ENCODE data around the gene MRPL12.

Gene MRPL12

DNA sequence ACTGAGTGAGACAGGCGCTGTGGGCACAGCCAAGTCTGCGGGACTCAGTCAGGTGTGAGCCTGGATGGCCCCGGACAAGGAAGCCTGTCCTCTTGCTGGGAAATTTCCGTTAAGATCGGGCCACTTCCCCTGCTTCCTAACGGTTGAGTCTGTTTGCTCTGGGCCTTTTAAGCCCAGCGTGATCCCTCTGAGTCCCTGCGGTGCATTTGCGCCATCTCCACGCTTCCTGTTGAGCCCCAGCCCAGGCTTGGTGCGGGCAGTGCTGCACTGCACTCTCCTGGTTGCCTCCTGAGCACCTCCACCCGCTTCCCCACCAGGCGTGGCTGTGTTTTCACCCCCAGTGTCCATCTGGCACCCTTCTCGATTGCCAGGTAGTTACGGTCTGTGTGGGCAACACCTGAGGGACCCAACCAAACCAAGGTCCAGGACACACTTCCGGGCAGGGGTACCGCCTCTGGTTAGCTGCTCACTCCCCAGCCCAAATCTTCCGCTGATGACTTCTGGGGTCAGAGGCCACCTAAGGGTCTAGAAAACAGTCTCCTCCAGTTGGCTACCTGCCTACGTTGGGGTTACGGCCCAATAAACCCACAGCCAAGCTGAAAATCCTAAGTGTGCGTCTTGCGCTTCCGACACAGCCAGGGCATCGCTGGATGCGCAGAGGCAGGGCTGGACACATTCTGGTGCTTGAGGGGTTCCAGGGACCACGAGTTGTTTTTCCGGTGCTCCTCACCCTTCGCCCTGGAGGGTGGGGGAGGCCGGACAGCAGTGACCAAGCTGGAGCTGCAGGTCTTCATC is 7.5 kb downstream of the MRPL12 start:
- DNase-seq, result peak; percentile 67
- TF ChIP-seq, protein P1, sequence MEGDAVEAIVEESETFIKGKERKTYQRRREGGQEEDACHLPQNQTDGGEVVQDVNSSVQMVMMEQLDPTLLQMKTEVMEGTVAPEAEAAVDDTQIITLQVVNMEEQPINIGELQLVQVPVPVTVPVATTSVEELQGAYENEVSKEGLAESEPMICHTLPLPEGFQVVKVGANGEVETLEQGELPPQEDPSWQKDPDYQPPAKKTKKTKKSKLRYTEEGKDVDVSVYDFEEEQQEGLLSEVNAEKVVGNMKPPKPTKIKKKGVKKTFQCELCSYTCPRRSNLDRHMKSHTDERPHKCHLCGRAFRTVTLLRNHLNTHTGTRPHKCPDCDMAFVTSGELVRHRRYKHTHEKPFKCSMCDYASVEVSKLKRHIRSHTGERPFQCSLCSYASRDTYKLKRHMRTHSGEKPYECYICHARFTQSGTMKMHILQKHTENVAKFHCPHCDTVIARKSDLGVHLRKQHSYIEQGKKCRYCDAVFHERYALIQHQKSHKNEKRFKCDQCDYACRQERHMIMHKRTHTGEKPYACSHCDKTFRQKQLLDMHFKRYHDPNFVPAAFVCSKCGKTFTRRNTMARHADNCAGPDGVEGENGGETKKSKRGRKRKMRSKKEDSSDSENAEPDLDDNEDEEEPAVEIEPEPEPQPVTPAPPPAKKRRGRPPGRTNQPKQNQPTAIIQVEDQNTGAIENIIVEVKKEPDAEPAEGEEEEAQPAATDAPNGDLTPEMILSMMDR (IDR thresholded peaks at IDR 0.05; ENCODE audit: low read depth, low read length), result peak; percentile 7; the same call in 1 of the 2 replicates
- Histone ChIP-seq H3K27ac (peak overlapping the region; percentile 95), H3K27me3 (ENCODE audit: insufficient read depth, low read depth, severe bottlenecking) (no peaks in the 10 kb centered on the region), H3K9me3 (ENCODE audit: severe bottlenecking) (no peaks in the 10 kb centered on the region), H3K36me3 (peaks cover 57% of the 10 kb centered on the region), H3K4me3 (ENCODE audit: low read depth, low read length) (peak overlapping the region; percentile 47)

DNA sequence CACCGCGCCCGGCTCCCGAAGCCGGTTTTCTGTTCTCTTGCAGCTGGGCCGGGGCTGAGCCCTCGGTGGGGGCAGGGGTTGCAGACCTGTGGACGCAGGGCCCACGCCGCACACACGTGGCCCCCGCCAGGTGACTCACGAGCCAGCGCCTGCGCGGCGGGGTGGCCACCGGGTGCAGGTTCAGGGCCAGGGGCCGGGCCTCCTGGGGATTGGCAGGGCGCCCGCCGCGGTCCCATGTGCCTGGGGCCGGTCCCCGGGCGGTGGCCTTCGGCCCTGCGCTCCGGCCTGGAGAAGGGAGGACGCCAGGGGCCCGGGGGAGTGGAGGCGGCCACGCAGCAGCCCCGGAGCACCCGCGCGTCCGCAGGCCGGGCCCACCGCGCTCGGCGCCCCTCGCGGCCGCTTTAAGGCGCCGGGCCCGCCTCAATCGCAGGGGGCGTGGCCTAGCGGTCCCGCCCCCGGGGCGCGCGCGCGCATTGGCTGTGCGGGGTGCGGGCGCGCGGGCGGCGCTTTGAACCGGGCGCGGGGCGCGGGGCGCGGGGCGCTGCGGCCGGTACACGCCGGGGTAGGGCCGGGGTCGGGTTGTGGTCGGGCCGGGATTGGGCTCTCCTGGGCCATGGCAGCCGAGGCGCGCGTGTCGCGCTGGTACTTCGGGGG is 8.8 kb downstream of the MRPL12 start, which contains the start of gene SLC25A10:
TSS of gene SLC25A10 (plus strand) at position 471 of the 654 bp plus-strand sequence. CDS start at position 614, 143 bp downstream.
- Histone ChIP-seq H3K27ac (peak within 1 kb of the TSS; percentile 95), H3K27me3 (ENCODE audit: insufficient read depth, low read depth, severe bottlenecking) (no peaks in the 10 kb centered on the region), H3K36me3 (peaks cover 57% of the 10 kb centered on the region), H3K9me3 (ENCODE audit: severe bottlenecking) (no peaks in the 10 kb centered on the region), H3K4me3 (ENCODE audit: low read depth, low read length) (peak within 1 kb of the TSS; percentile 71)
- TF ChIP-seq, protein P1 (IDR thresholded peaks at IDR 0.05; ENCODE audit: low read depth, low read length), result no peak
- peak; percentile 96 for DNase-seq

DNA sequence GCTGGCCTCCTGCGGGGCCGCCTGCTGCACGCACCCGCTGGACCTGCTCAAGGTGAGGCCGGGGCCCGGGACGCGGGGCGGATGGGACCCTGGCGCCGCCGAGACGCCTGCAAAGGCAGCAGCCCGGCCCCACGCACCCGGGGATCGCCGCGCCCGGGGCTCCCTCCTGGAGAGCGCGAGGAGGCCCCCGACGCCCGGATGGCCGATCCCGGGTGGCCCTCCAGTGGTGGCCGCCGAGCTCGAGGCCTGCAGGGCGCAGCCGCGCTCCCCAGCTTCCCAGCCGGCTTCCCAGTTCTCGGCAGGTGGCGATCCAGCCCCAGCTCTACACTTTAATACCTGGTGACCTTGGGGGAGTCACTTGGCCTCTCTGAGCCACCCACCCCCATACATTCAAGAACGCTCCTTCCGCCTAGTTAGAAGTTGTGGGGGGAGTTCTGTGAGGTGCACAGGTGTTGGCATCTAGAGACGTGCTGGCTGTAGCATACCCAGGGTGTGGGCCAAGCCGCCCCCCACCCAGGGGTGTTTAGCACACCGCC is 9.4 kb downstream of the MRPL12 start:
- H3K4me3 ChIP-seq (ENCODE audit: low read depth, low read length), result peak overlapping the region; percentile 71
- H3K27ac ChIP-seq, result peak overlapping the region; percentile 95
- peaks cover 57% of the 10 kb centered on the region for H3K36me3 ChIP-seq
- no peaks in the 10 kb centered on the region for H3K27me3 ChIP-seq (ENCODE audit: insufficient read depth, low read depth, severe bottlenecking)
- peak; percentile 82 for DNase-seq
- TF ChIP-seq, protein P1 (IDR thresholded peaks at IDR 0.05; ENCODE audit: low read depth, low read length), result peak; percentile 51
- H3K9me3 ChIP-seq (ENCODE audit: severe bottlenecking), result no peaks in the 10 kb centered on the region

DNA sequence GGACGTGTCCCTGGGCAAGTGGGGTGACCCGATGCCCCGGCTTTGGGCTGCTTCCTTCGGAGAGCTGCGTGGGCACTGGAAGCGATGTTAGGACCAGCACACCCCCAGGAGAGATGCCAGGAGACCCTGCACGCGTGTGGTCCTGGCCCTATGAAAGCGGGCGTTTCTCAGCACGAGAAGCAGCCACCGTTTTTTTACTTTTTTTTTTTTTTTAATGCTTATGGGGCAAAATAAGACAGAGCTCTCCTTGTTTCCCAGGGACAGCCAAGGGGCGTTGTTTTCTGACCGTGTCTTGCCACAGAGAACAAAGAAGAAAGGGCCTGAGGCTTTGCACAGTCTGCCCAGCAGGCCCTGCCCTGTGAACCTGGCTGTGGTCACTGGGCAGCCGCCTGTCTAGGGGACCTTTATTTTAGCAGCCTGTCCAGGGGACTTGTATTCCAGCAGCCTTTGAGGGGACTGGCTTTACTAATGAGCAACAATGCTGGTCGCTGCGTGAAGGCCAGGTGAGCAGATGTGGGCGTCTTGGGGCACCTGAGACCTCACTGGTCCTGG is 9.9 kb downstream of the MRPL12 start:
- no peak for DNase-seq
- H3K27me3 ChIP-seq (ENCODE audit: insufficient read depth, low read depth, severe bottlenecking), result no peaks in the 10 kb centered on the region
- TF ChIP-seq, protein P1 (IDR thresholded peaks at IDR 0.05; ENCODE audit: low read depth, low read length), result no peak
- H3K9me3 ChIP-seq (ENCODE audit: severe bottlenecking), result no peaks in the 10 kb centered on the region
- peak overlapping the region; percentile 71 for H3K4me3 ChIP-seq (ENCODE audit: low read depth, low read length)
- peak overlapping the region; percentile 95 for H3K27ac ChIP-seq
- peaks cover 57% of the 10 kb centered on the region for H3K36me3 ChIP-seq

DNA sequence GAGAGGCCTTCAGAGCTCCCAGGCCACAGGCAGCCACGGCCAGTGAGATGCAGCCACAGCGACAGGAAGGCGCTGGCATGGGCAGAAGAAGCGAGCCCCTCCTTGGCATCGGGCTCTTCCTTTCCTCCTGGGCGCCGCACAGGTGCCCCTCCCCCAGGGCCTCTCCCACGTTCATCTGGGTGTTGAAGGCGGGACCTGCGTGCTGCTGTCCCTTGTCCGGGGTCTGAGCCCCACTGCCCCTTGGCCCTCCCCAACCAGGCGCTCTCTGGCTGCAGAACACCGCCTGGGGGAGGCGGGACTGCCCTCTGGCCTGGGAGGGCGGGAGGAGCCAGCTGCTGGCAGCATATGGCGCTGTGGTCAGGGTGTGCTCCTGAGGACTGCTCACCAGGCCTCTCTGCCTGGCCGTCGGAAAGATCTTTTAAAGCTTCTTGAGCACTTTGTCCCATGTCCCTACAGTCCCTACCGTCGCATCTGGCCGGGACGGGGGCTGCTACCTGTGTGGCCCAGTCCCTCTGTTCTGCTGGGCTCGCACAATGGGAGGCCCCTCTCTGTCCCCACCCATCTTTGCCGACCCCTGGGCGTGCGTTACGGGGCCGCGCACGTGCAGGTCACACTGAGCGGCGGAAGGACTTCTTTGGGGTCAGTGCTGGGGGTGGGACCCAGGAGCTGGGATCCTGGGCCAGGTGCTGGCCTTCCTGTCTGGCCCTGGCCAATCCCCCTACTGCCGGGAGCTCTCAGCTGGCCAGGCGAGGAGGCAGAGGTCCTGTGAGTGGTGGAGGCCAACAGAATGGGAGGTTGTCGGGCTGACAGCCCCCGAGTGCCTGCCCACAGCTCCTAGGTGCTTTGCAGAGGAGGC is 10.6 kb downstream of the MRPL12 start:
- peak overlapping the region; percentile 95 for H3K27ac ChIP-seq
- no peaks in the 10 kb centered on the region for H3K27me3 ChIP-seq (ENCODE audit: insufficient read depth, low read depth, severe bottlenecking)
- TF ChIP-seq, protein P1 (IDR thresholded peaks at IDR 0.05; ENCODE audit: low read depth, low read length), result no peak
- peak; percentile 94 for DNase-seq
- H3K36me3 ChIP-seq, result peaks cover 56% of the 10 kb centered on the region
- no peaks in the 10 kb centered on the region for H3K9me3 ChIP-seq (ENCODE audit: severe bottlenecking)
- H3K4me3 ChIP-seq (ENCODE audit: low read depth, low read length), result peak overlapping the region; percentile 71

Data from WERI-Rb-1 (cell line).